Measurements from ENCODE around the gene S100A5.

DNA sequence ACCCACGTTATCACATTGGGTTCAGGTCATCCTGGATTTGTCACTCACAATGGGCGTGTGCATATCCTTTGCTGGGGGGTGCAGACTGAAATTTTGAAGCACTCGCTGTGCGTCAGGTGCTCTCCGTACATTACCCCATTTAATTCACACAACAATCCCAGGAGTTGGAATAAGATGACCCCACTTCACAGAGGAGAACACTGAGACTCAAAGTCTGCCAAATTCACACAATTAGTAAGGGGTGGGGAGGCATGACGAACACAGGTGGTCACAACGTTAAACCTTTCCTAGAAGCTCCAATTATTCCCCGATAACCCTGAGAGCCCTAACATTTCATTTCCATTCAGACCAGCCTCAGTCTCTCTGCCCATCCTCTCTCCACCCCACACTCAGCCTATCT is 28.7 kb upstream of the S100A5 start:
- no peak for TF ChIP-seq POLR2A (IDR thresholded peaks at IDR 0.05)
- TF ChIP-seq, protein P1, sequence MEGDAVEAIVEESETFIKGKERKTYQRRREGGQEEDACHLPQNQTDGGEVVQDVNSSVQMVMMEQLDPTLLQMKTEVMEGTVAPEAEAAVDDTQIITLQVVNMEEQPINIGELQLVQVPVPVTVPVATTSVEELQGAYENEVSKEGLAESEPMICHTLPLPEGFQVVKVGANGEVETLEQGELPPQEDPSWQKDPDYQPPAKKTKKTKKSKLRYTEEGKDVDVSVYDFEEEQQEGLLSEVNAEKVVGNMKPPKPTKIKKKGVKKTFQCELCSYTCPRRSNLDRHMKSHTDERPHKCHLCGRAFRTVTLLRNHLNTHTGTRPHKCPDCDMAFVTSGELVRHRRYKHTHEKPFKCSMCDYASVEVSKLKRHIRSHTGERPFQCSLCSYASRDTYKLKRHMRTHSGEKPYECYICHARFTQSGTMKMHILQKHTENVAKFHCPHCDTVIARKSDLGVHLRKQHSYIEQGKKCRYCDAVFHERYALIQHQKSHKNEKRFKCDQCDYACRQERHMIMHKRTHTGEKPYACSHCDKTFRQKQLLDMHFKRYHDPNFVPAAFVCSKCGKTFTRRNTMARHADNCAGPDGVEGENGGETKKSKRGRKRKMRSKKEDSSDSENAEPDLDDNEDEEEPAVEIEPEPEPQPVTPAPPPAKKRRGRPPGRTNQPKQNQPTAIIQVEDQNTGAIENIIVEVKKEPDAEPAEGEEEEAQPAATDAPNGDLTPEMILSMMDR (IDR thresholded peaks at IDR 0.05), result no peak

Measured in breast epithelium (tissue), 3 donors.